ENCODE data around the gene ETV7. TPM values are rescaled to one million over a fixed set of nuclear protein-coding genes. Genes with fewer than 3 reads are reported as not detected.

The ETV7 gene
- total and polyA plus RNA-seq, 2 experiments from 2014 or later = 0.47 to 1.2 TPM

- H3K36me3 ChIP-seq (ENCODE audit: insufficient read depth) = no peaks in the 10 kb centered on the region; the same call in 1 of the 2 replicates
- H3K4me2 ChIP-seq = no peak overlapping the region
- H3K9me3 Mint-ChIP-seq = peaks cover 11% of the 10 kb centered on the region; the same call in 2 of the 3 replicates
- H3K36me3 Mint-ChIP-seq (ENCODE audit: low read depth) = peaks cover 6% of the 10 kb centered on the region
- H3K27me3 ChIP-seq (ENCODE audit: insufficient read depth) = peaks cover 57% of the 10 kb centered on the region
- H3K27ac ChIP-seq (ENCODE audit: low read depth) = no peak overlapping the region
- H3K4me1 ChIP-seq (ENCODE audit: insufficient read depth) = peaks cover 6% of the 10 kb centered on the region; the same call in 1 of the 2 replicates
- peaks cover 41% of the 10 kb centered on the region for H3K27me3 Mint-ChIP-seq (ENCODE audit: insufficient read depth, low read depth, poor library complexity)
- no peak overlapping the region for H3K4me3 Mint-ChIP-seq
- H3K27ac Mint-ChIP-seq = no peak overlapping the region
- ATAC-seq (no peak), DNase-seq (ENCODE audit: low spot score) (no peak)
- no peaks in the 10 kb centered on the region for H3K9me2 ChIP-seq (ENCODE audit: insufficient read depth)
- H3K79me2 ChIP-seq (replicated peaks; ENCODE audit: insufficient read depth) = no peaks in the 10 kb centered on the region
- 0 out of 2 replicates have a peak, but pooled peaks cover 8% of the 10 kb centered on the region for H3F3A ChIP-seq (replicated peaks; ENCODE audit: low read depth)
- TF ChIP-seq EZH2 (IDR thresholded peaks at IDR 0.05; ENCODE audit: low read depth, unreplicated experiment) (no peak), ZNF331 (CRISPR knock-in tag; IDR thresholded peaks at IDR 0.05; ENCODE audit: low read depth) (no peak), ZNF462 (CRISPR knock-in tag; IDR thresholded peaks at IDR 0.05) (no peak), CTCF (conservative IDR thresholded peaks at IDR 0.05; ENCODE audit: low read depth in 2 of 2) (no peak), POLR2AphosphoS5 (IDR thresholded peaks at IDR 0.05; ENCODE audit: low read depth) (no peak), ZNF114 (CRISPR knock-in tag; IDR thresholded peaks at IDR 0.05) (no peak), STAT1 (IDR thresholded peaks at IDR 0.05; ENCODE audit: unreplicated experiment) (no peak), NANOG (IDR thresholded peaks at IDR 0.05; ENCODE audit: borderline replicate concordance) (no peak), CREB1 (CRISPR knock-in tag; IDR thresholded peaks at IDR 0.05; ENCODE audit: low read depth) (no peak), JUNB (IDR thresholded peaks at IDR 0.05; ENCODE audit: unreplicated experiment) (no peak), ETS1 (IDR thresholded peaks at IDR 0.05) (no peak), REST (IDR thresholded peaks at IDR 0.05; ENCODE audit: unreplicated experiment) (no peak), EZH2phosphoT487 (IDR thresholded peaks at IDR 0.05; ENCODE audit: unreplicated experiment) (no peak)
- no peak overlapping the region for H3K4me3 ChIP-seq
- H2AFZ ChIP-seq = no peak overlapping the region
- peaks cover 22% of the 10 kb centered on the region for H3K4me1 Mint-ChIP-seq
- no peaks in the 10 kb centered on the region for H4K20me1 ChIP-seq (replicated peaks; ENCODE audit: insufficient read depth)
Measured at GRCh38 chr6:36389353-36389752, 1.9 kb upstream of the ETV7 start.
